Endothelial cell of umbilical vein (primary cell): ENCODE measurements around the gene ZNRF1. TPM values are rescaled to one million over a fixed set of nuclear protein-coding genes. Genes with fewer than 3 reads are reported as not detected.
"Not testable (repeated sequence)": the region's sequence is repeated elsewhere in the genome, so short reads cannot be mapped to it uniquely, and the experiment has no call there.

Experiments used
- BruUV-seq: library from RNA; stranded (reverse); fragments of 400-500 nt; replicated peaks from 2 replicates; lab custom pipeline; 2021; lab: Mats Ljungman, UMichigan
- CTCF ChIA-PET: fragments of 300-600, 350-600 bp; sonication (Branson Sonifier 250); formaldehyde crosslinking; loops from one replicate; lab custom pipeline; 2021; ENCODE audit warnings: antibody characterized with exemption, inconsistent platforms; lab: Charles Lee
- POLR2A ChIA-PET: fragments of 300-600, 350-600 bp; sonication (Branson Sonifier 250); formaldehyde crosslinking; loops from one replicate; lab custom pipeline; 2021; ENCODE audit warnings: antibody characterized with exemption, inconsistent platforms; lab: Charles Lee
- DNase-seq: peaks from one replicate; pipeline ENCODE4 v3.0.0-alpha.2; 2011; ENCODE audit warnings: low read depth, low spot score
- FAIRE-seq: peaks from 2 replicates; lab custom pipeline; 2011; peaks lifted over from hg19 to GRCh38; lab: Jason Lieb, UNC
- H2AFZ ChIP-seq: 2 replicates; pipeline ENCODE4 v1.6.0; 2012; ENCODE audit warnings: low read depth, low read length, control low read depth, inconsistent platforms
- H3K27ac ChIP-seq: 2 replicates; pipeline ENCODE4 v1.5.1; 2011; ENCODE audit warnings: low read depth, mild to moderate bottlenecking, control low read depth, low read length, moderate library complexity; ENCODE audit not compliant: insufficient read depth
- H3K27me3 ChIP-seq, 2 experiments: 2 replicates each; pipeline versions ENCODE4 v1.6.0 to v1.6.1; 2011; ENCODE audit warnings: low read length in 2 of 2, mixed read lengths in 1 of 2; ENCODE audit not compliant: control insufficient read depth in 2 of 2, insufficient read depth in 2 of 2
- H3K36me3 ChIP-seq, 2 experiments: 2 replicates in 1 of 2; 3 replicates in 1 of 2; pipeline ENCODE4 v1.5.1; 2011; ENCODE audit warnings: low read length in 2 of 2, mild to moderate bottlenecking in 1 of 2, moderate library complexity in 1 of 2; ENCODE audit not compliant: control insufficient read depth in 2 of 2, insufficient read depth in 2 of 2; ENCODE audit errors: extremely low read depth in 1 of 2
- H3K4me1 ChIP-seq: 3 replicates; pipeline ENCODE4 v1.5.1; 2011; ENCODE audit warnings: mild to moderate bottlenecking, low read length; ENCODE audit not compliant: control insufficient read depth, insufficient read depth; ENCODE audit errors: extremely low read depth
- H3K4me2 ChIP-seq: 2 replicates; pipeline ENCODE4 v1.6.1; 2011; ENCODE audit warnings: low read length, control low read depth, mixed read lengths; ENCODE audit not compliant: insufficient read depth
- H3K4me3 ChIP-seq, 3 experiments: fragments of 200-600 bp in 1 of 3; sonication (generic), shearing (Covaris generic) in 1 of 3; replicated peaks in 1 of 3; 2 replicates each; pipeline ENCODE4 v1.5.1; 2011 to 2016; ENCODE audit warnings: control low read depth in 3 of 3, low read length in 3 of 3, mild to moderate bottlenecking in 2 of 3, inconsistent platforms in 1 of 3, low read depth in 1 of 3, moderate library complexity in 1 of 3; ENCODE audit not compliant: insufficient read depth in 1 of 3
- H3K79me2 ChIP-seq: 2 replicates; pipeline ENCODE4 v1.6.0; 2012; ENCODE audit warnings: low read length, inconsistent platforms; ENCODE audit not compliant: control insufficient read depth, insufficient read depth
- H3K9ac ChIP-seq: replicated peaks from 2 replicates; pipeline ENCODE3; 2011; ENCODE audit warnings: low read length, control low read depth; ENCODE audit not compliant: insufficient read depth; ENCODE audit errors: extremely low read depth
- H3K9me1 ChIP-seq: replicated peaks from 3 replicates; pipeline ENCODE4 v1.6.0; 2011; ENCODE audit warnings: mild to moderate bottlenecking, low read length; ENCODE audit not compliant: control insufficient read depth, insufficient read depth; ENCODE audit errors: extremely low read depth
- H3K9me3 ChIP-seq: replicated peaks from 2 replicates; pipeline ENCODE4 v1.5.1; 2012; ENCODE audit warnings: low read length, inconsistent platforms; ENCODE audit not compliant: control insufficient read depth, insufficient read depth
- H4K20me1 ChIP-seq: replicated peaks from 2 replicates; pipeline ENCODE3; 2011; ENCODE audit warnings: mild to moderate bottlenecking, low read length; ENCODE audit not compliant: control insufficient read depth, insufficient read depth; ENCODE audit errors: extremely low read depth
- EZH2 ChIP-seq: IDR thresholded peaks from 2 replicates; pipeline ENCODE4 v1.6.1; 2012; ENCODE audit warnings: borderline replicate concordance, low read depth, mild to moderate bottlenecking, moderate library complexity, low read length, inconsistent platforms; ENCODE audit not compliant: severe bottlenecking
- GATA2 ChIP-seq: IDR thresholded peaks from 2 replicates; pipeline ENCODE4 v1.7.0; 2011; ENCODE audit warnings: low read depth, mild to moderate bottlenecking, moderate library complexity, mixed read lengths, low read length; ENCODE audit not compliant: insufficient read length, insufficient read depth
- JUN ChIP-seq: IDR thresholded peaks from 2 replicates; pipeline ENCODE4 v1.6.1; 2011; ENCODE audit warnings: borderline replicate concordance, low read depth; ENCODE audit not compliant: insufficient read length, insufficient read depth
- MYC ChIP-seq: IDR thresholded peaks from one replicate; pipeline ENCODE4 v1.6.1; 2011; ENCODE audit warnings: mild to moderate bottlenecking, low read depth, low read length
- POLR2A ChIP-seq: IDR thresholded peaks from 2 replicates; pipeline ENCODE4 v1.6.1; 2012; ENCODE audit warnings: low read depth, mild to moderate bottlenecking, control low read depth, low read length
- POLR2AphosphoS5 ChIP-seq: IDR thresholded peaks from 2 replicates; pipeline ENCODE4 v1.6.1; 2012; ENCODE audit warnings: low read depth, mild to moderate bottlenecking, control low read depth, low read length, moderate library complexity; ENCODE audit not compliant: insufficient read depth
- dilution Hi-C: fragments of 300-500 bp; cut with MboI; formaldehyde crosslinking; loops from one replicate; pipeline ENCODE4 v1.15.0; 2019; ENCODE audit warnings: low sequenced_read_pairs; ENCODE audit not compliant: extremely low pct_ligation_motif_present
- intact Hi-C: fragments of 100-400 bp; cut with micrococcal nuclease; formaldehyde crosslinking; loops from one replicate; pipeline ENCODE4 v1.10.0; 2022
- polyA plus RNA-seq, 4 experiments: library from polyadenylated mRNA; depleted of rRNA in 3 of 4; stranded (reverse) in 3 of 4; unstranded in 1 of 4; fragments of >200 nt; gene quantifications; 2 replicates each; pipeline versions ENCODE4 v1.2.1 to v1.2.3, GENCODE V29; 2011 to 2012; ENCODE audit warnings: missing spikeins in 1 of 4
- total RNA-seq: library from RNA; stranded (reverse); gene quantifications from 2 replicates; pipeline ENCODE4 v1.2.3, GENCODE V29; 2021
- TF ChIP-seq, protein P1 (sequence below), 2 donors: IDR thresholded peaks; 1 replicate in 1 of 2; 2 replicates in 1 of 2; pipeline ENCODE4 v1.5.1; 2011; ENCODE audit warnings: low read length in 2 of 2, mild to moderate bottlenecking in 2 of 2, moderate library complexity in 2 of 2, control low read depth in 1 of 2, inconsistent platforms in 1 of 2, low read depth in 1 of 2; ENCODE audit not compliant: insufficient read depth in 1 of 2; ENCODE audit errors: extremely low read depth in 1 of 2
- TF ChIP-seq, protein P2 (sequence below): IDR thresholded peaks from 2 replicates; pipeline ENCODE4 v1.6.1; 2011; ENCODE audit not compliant: insufficient read depth, insufficient read length

The ZNRF1 gene
- total and polyA plus RNA-seq, 2 donors (not counting 3 experiments of a cell fraction or from before 2014, with no cell fraction given), result 23.7 to 34.9 TPM

DNA sequence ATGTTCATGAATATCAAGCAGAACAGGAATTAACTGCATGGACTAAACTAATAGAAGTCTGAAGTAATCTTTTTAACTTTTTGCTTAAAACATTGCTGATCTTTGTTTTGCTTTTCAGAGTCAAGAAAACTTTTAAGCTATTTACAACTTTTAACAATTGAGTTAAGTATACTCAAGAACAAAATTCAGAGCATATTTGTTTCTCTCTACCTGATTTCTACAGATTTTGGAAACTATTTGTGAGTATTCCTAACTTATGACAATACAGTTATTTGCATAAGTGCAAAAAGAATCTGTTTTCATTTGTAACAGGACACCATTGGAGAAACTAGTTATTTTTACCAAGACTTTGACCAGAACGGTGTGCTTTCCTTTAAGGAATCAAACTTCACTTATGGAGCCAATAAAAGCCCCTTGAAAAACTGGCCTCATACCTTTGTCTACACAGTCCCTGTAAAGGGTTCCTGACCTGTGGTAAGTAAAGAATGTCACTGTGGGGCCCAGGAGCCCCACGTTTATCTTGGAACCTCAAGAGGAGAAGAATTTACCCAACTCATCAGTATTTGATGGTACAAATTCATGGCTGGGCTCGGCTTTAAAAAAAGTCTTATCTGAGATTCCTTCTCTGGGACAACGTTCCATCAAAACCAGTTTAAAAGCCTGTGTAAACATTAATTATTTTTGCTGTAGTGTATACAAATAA is 129.0 kb downstream of the ZNRF1 start:
- H3K79me2 ChIP-seq, result no peaks in the 10 kb centered on the region
- DNase-seq, result no peak
- H2AFZ ChIP-seq, result no peak overlapping the region
- H3K9me3 ChIP-seq, result no peaks in the 10 kb centered on the region
- ChIA-PET CTCF (no interaction called here), POLR2A (no interaction called here)
- TF ChIP-seq EZH2, result no peak
- TF ChIP-seq POLR2AphosphoS5, result no peak
- no peak for TF ChIP-seq GATA2
- TF ChIP-seq, protein P1, sequence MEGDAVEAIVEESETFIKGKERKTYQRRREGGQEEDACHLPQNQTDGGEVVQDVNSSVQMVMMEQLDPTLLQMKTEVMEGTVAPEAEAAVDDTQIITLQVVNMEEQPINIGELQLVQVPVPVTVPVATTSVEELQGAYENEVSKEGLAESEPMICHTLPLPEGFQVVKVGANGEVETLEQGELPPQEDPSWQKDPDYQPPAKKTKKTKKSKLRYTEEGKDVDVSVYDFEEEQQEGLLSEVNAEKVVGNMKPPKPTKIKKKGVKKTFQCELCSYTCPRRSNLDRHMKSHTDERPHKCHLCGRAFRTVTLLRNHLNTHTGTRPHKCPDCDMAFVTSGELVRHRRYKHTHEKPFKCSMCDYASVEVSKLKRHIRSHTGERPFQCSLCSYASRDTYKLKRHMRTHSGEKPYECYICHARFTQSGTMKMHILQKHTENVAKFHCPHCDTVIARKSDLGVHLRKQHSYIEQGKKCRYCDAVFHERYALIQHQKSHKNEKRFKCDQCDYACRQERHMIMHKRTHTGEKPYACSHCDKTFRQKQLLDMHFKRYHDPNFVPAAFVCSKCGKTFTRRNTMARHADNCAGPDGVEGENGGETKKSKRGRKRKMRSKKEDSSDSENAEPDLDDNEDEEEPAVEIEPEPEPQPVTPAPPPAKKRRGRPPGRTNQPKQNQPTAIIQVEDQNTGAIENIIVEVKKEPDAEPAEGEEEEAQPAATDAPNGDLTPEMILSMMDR (IDR thresholded peaks at IDR 0.05; ENCODE audit: extremely low read depth in 1 of 2, insufficient read depth in 1 of 2, low read depth in 1 of 2, low read length in 2 of 2), result no peak
- TF ChIP-seq, protein P2, sequence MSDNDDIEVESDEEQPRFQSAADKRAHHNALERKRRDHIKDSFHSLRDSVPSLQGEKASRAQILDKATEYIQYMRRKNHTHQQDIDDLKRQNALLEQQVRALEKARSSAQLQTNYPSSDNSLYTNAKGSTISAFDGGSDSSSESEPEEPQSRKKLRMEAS, result no peak
- TF ChIP-seq MYC, result no peak
- no peak for TF ChIP-seq POLR2A
- TF ChIP-seq JUN, result no peak
- no peak overlapping the region for H3K4me2 ChIP-seq
- no TSS peak for BruUV-seq
- intact Hi-C loops (no loop called here), dilution Hi-C loops (no loop called here)
- H3K36me3 ChIP-seq, result no peaks in the 10 kb centered on the region
- FAIRE-seq, result no peak
- no peak overlapping the region for H3K9ac ChIP-seq
- peaks cover 0 to 2% of the 10 kb centered on the region in 2 experiments for H3K27me3 ChIP-seq
- no peaks in the 10 kb centered on the region for H4K20me1 ChIP-seq
- H3K4me1 ChIP-seq, result no peaks in the 10 kb centered on the region
- H3K4me3 ChIP-seq, result no peak overlapping the region
- no peaks in the 10 kb centered on the region for H3K9me1 ChIP-seq
- H3K27ac ChIP-seq, result no peak overlapping the region

DNA sequence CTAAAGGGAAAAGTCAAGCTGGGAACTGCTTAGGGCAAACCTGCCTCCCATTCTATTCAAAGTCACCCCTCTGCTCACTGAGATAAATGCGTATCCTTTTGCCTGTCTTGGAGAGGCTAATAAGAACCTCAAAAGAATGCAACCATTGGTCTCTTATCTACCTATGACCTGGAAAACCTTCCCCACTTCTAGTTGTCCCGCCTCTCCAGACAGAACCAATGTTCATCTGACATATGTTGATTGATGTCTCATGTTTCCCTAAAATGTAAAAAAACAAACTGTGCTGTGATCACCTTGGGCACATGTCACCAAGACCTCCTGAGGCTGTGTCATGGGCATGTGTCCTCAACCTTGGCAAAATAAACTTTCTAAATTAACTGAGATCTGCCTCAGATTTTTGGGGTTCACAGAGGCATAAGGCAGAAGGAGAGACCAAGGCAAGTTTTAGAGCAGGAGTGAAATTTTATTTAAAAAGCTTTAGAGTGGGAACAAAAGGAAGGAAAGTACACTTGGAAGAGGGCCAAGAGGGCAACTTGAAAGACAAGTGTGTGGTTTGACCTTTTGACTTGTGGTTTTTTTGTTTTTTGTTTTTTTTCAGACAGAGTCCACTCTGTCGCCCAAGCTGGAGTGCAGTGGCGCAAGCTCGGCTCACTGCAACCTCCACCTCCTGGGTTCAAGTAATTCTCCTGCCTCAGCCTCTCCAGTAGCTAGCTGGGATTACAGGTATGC is 130.8 kb downstream of the ZNRF1 start:
- H3K79me2 ChIP-seq, H2AFZ ChIP-seq, H3K9ac ChIP-seq, H3K27ac ChIP-seq, H3K9me1 ChIP-seq, H3K4me2 ChIP-seq, H3K27me3 ChIP-seq, H3K4me1 ChIP-seq, BruUV-seq, H3K9me3 ChIP-seq, POLR2A ChIA-PET, H3K4me3 ChIP-seq, dilution Hi-C loops, intact Hi-C loops, H4K20me1 ChIP-seq, H3K36me3 ChIP-seq: not testable (repeated sequence)
- CTCF ChIA-PET, result interaction anchor here (0.7 to 1.7 kb wide), 5 partner anchors 9 to 267 kb away, joined by 3 to 8 read pairs (median 4); partner anchors contain the start of gene ZNRF1
- DNase-seq, result peak; percentile 37
- FAIRE-seq, result peak; percentile 43
